CD14-positive monocyte (primary cell): ENCODE data around the gene HERC2. TPM values are rescaled to one million over a fixed set of nuclear protein-coding genes. Genes with fewer than 3 reads are reported as not detected.

Experiments
- DNase-seq, 3 donors: peaks; one replicate each; pipeline ENCODE4 v3.0.0-alpha.2; 2011 to 2022
- H2AFZ ChIP-seq: 2 replicates; pipeline ENCODE4 v1.6.0; 2012; ENCODE audit warnings: mild to moderate bottlenecking, low read depth, low read length, inconsistent platforms; ENCODE audit not compliant: insufficient read depth, poor library complexity, severe bottlenecking
- H3K27ac ChIP-seq, 2 donors: 1 replicate in 1 of 2; 2 replicates in 1 of 2; pipeline ENCODE4 v1.5.1; 2012 to 2013; ENCODE audit warnings: low read length in 2 of 2, control low read depth in 1 of 2, inconsistent platforms in 1 of 2, low read depth in 1 of 2, mild to moderate bottlenecking in 1 of 2
- H3K27me3 ChIP-seq, 2 donors: one replicate each; pipeline versions ENCODE4 v1.6.0 to v1.6.1; 2011 to 2013; ENCODE audit warnings: low read length in 2 of 2; ENCODE audit not compliant: control insufficient read depth in 2 of 2, insufficient read depth in 2 of 2
- H3K36me3 ChIP-seq, 2 donors: replicated peaks in 1 of 2; 1 replicate in 1 of 2; 2 replicates in 1 of 2; pipeline versions ENCODE4 v1.5.1 to v1.6.1; 2012 to 2013; ENCODE audit warnings: low read length in 2 of 2, control low read depth in 1 of 2, inconsistent platforms in 1 of 2, mild to moderate bottlenecking in 1 of 2; ENCODE audit not compliant: insufficient read depth in 2 of 2, control insufficient read depth in 1 of 2
- H3K4me1 ChIP-seq, 2 donors: 1 replicate in 1 of 2; 2 replicates in 1 of 2; pipeline versions ENCODE4 v1.5.1 to v1.6.1; 2012 to 2013; ENCODE audit warnings: low read length in 2 of 2, control low read depth in 1 of 2, inconsistent platforms in 1 of 2, mild to moderate bottlenecking in 1 of 2, moderate library complexity in 1 of 2; ENCODE audit not compliant: insufficient read depth in 2 of 2, control insufficient read depth in 1 of 2
- H3K4me2 ChIP-seq: replicated peaks from 2 replicates; pipeline ENCODE3; 2012; ENCODE audit warnings: low read length, moderate library complexity, mild to moderate bottlenecking; ENCODE audit not compliant: poor library complexity, severe bottlenecking; ENCODE audit errors: extremely low read depth
- H3K4me3 ChIP-seq, 3 experiments: fragments of 200-600 bp in 1 of 3; sonication (generic) in 1 of 3; replicated peaks in 1 of 3; 1 replicate in 2 of 3; 2 replicates in 1 of 3; pipeline ENCODE4 v1.5.1; 2011 to 2013; ENCODE audit warnings: low read length in 3 of 3, mild to moderate bottlenecking in 3 of 3, control low read depth in 2 of 3, low read depth in 2 of 3, inconsistent platforms in 1 of 3, moderate library complexity in 1 of 3
- H3K79me2 ChIP-seq: 2 replicates; pipeline ENCODE4 v1.6.0; 2012; ENCODE audit warnings: mild to moderate bottlenecking, control low read depth, inconsistent platforms, low read length, moderate library complexity; ENCODE audit not compliant: insufficient read depth
- H3K9ac ChIP-seq: 2 replicates; pipeline ENCODE4 v1.6.0; 2017; ENCODE audit warnings: low read length, mild to moderate bottlenecking; ENCODE audit not compliant: insufficient read depth, poor library complexity, severe bottlenecking
- H3K9me3 ChIP-seq, 2 donors: replicated peaks in 1 of 2; 1 replicate in 1 of 2; 2 replicates in 1 of 2; pipeline versions ENCODE4 v1.5.1 to v1.6.1; 2012 to 2013; ENCODE audit warnings: low read length in 2 of 2, control low read depth in 1 of 2; ENCODE audit not compliant: control insufficient read depth in 1 of 2, insufficient read depth in 1 of 2
- H4K20me1 ChIP-seq: 2 replicates; pipeline ENCODE4 v1.6.0; 2012; ENCODE audit warnings: mild to moderate bottlenecking, low read length, control low read depth, moderate library complexity; ENCODE audit not compliant: insufficient read depth
- H3K27ac Mint-ChIP-seq, 7 donors: one replicate each; pipeline ENCODE4 v1.8.0; 2020; ENCODE audit warnings: mild to moderate bottlenecking in 7 of 7, mixed read lengths in 7 of 7, moderate library complexity in 6 of 7, inconsistent platforms in 2 of 7
- H3K27me3 Mint-ChIP-seq, 3 donors: one replicate each; pipeline ENCODE4 v1.8.0; 2021 to 2022; ENCODE audit warnings: low read depth in 3 of 3, mild to moderate bottlenecking in 3 of 3, mixed read lengths in 3 of 3, moderate library complexity in 3 of 3, inconsistent platforms in 1 of 3
- H3K36me3 Mint-ChIP-seq, 2 donors: one replicate each; pipeline ENCODE4 v1.8.0; 2020; ENCODE audit warnings: mixed read lengths in 2 of 2, inconsistent platforms in 1 of 2, mild to moderate bottlenecking in 1 of 2
- H3K4me1 Mint-ChIP-seq: one replicate; pipeline ENCODE4 v1.8.0; 2020; ENCODE audit warnings: mild to moderate bottlenecking, mixed read lengths
- H3K4me3 Mint-ChIP-seq, 2 donors: one replicate each; pipeline ENCODE4 v1.8.0; 2020; ENCODE audit warnings: mild to moderate bottlenecking in 2 of 2, mixed read lengths in 2 of 2, moderate library complexity in 1 of 2
- H3K9me3 Mint-ChIP-seq, 7 donors: one replicate each; pipeline ENCODE4 v1.8.0; 2020 to 2022; ENCODE audit warnings: mixed read lengths in 7 of 7, mild to moderate bottlenecking in 6 of 7, moderate library complexity in 6 of 7, inconsistent platforms in 2 of 7
- WGBS: methylation state at CpG from one replicate; pipeline ENCODE4 v1.1.5; 2013; ENCODE audit warnings: missing lambda C conversion rate; ENCODE audit not compliant: insufficient coverage; 5-methylcytosine and 5-hydroxymethylcytosine counted together
- intact Hi-C, 2 donors: fragments of 100-400 bp; cut with micrococcal nuclease; formaldehyde crosslinking; loops; one replicate each; pipeline versions ENCODE4 v1.15.0 to v1.15.1; 2023
- polyA plus RNA-seq, 3 donors: library from polyadenylated mRNA; depleted of rRNA in 1 of 3; unstranded in 2 of 3; stranded (reverse) in 1 of 3; fragments of 300-500 nt in 2 of 3; fragments of >200 nt in 1 of 3; fragmentation: Illumina TruSeq in 2 of 3; gene quantifications; 1 replicate in 2 of 3; 2 replicates in 1 of 3; pipeline ENCODE4 v1.2.3, GENCODE V29; 2012 to 2021
- TF ChIP-seq, protein P1 (sequence below): fragments of 200-600 bp; IDR thresholded peaks from one replicate; pipeline ENCODE4 v1.8.0; 2022; ENCODE audit warnings: antibody characterized with exemption, mild to moderate bottlenecking

HERC2 gene
- polyA plus RNA-seq, 3 donors: 3.1 to 9.0 (median 4.7) TPM

DNA sequence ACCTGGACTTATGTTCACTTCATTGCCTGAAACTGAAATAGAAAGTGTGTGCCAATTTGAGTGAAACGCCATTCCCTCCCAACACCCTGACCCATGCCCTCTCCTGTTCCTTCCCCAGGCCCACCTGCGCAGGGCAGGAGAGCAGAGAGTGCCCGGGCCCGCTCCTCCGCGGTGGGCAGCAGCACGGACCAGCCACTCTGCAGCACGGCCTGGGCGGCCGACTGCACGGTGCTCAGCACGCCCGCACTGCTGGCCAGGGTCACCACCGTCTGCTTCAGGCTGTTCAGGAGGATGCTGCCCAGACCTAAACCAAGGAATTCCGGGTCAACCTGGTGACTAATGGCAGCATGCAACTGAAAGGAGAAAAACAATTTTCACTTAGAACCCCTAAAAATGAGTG, 66.0 kb downstream of the HERC2 start:
- Histone ChIP-seq H3K9me3 (no peaks in the 10 kb centered on the region), H3K4me1 (no peaks in the 10 kb centered on the region), H3K79me2 (no peaks in the 10 kb centered on the region), H3K4me3 (no peak overlapping the region), H3K36me3 (peaks cover 20 to 51% of the 10 kb centered on the region in 2 donors), H3K9ac (no peak overlapping the region), H3K27me3 (no peaks in the 10 kb centered on the region), H2AFZ (no peak overlapping the region), H3K4me2 (no peak overlapping the region), H3K27ac (no peak overlapping the region), H4K20me1 (no peaks in the 10 kb centered on the region)
- H3K27me3 Mint-ChIP-seq: no peaks in the 10 kb centered on the region
- WGBS: 100% methylated on average over 9 of the region's 15 CpGs
- H3K4me1 Mint-ChIP-seq: no peaks in the 10 kb centered on the region
- no peak overlapping the region for H3K4me3 Mint-ChIP-seq
- no peak overlapping the region for H3K27ac Mint-ChIP-seq
- TF ChIP-seq, protein P1, sequence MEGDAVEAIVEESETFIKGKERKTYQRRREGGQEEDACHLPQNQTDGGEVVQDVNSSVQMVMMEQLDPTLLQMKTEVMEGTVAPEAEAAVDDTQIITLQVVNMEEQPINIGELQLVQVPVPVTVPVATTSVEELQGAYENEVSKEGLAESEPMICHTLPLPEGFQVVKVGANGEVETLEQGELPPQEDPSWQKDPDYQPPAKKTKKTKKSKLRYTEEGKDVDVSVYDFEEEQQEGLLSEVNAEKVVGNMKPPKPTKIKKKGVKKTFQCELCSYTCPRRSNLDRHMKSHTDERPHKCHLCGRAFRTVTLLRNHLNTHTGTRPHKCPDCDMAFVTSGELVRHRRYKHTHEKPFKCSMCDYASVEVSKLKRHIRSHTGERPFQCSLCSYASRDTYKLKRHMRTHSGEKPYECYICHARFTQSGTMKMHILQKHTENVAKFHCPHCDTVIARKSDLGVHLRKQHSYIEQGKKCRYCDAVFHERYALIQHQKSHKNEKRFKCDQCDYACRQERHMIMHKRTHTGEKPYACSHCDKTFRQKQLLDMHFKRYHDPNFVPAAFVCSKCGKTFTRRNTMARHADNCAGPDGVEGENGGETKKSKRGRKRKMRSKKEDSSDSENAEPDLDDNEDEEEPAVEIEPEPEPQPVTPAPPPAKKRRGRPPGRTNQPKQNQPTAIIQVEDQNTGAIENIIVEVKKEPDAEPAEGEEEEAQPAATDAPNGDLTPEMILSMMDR: no peak
- intact Hi-C loops: no loop called here
- no peak for DNase-seq
- peaks cover 38 to 89% of the 10 kb centered on the region in 2 donors for H3K36me3 Mint-ChIP-seq
- peaks cover 0 to 2% (median 0%) of the 10 kb centered on the region in 7 donors for H3K9me3 Mint-ChIP-seq

DNA sequence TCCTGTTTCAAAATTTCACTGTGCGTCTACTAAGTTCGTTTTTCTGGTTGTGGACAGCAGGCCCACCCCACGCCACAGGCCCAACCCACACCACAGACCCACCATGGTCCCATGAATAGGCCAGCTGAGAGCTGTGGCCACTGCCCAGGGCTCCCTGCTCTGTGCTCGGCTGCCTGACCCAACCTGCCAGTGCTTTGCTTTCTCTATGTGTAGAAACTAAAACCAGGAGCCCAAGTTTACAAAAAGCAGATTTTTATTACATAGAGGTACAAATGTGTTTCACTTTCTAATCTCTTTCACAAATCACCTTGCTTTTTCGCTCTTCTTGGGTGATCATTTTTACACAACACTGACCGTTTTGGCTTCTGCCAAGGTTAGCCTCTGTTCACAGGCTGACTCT, 69.1 kb downstream of the HERC2 start:
- Mint-ChIP-seq H3K27me3 (no peaks in the 10 kb centered on the region), H3K4me1 (no peaks in the 10 kb centered on the region), H3K36me3 (peaks cover 37 to 87% of the 10 kb centered on the region in 2 donors), H3K9me3 (peaks cover 4 to 17% (median 9%) of the 10 kb centered on the region in 7 donors), H3K4me3 (no peak overlapping the region), H3K27ac (peak overlapping the region in 2 of 7 donors; percentile 24 to 81)
- H4K20me1 ChIP-seq: no peaks in the 10 kb centered on the region
- no peak overlapping the region for H2AFZ ChIP-seq
- no peak overlapping the region for H3K27ac ChIP-seq
- intact Hi-C loops: no loop called here
- H3K4me3 ChIP-seq: no peak overlapping the region
- no peak overlapping the region for H3K4me2 ChIP-seq
- H3K9ac ChIP-seq: no peak overlapping the region
- no peaks in the 10 kb centered on the region for H3K27me3 ChIP-seq
- no peaks in the 10 kb centered on the region for H3K79me2 ChIP-seq
- H3K4me1 ChIP-seq: no peaks in the 10 kb centered on the region
- DNase-seq: no peak
- TF ChIP-seq, protein P1: no peak
- H3K9me3 ChIP-seq: peaks cover 0 to 9% of the 10 kb centered on the region in 2 donors
- WGBS: 83% methylated on average over 3 of the region's 6 CpGs
- peaks cover 18 to 60% of the 10 kb centered on the region in 2 donors for H3K36me3 ChIP-seq
